Endothelial cell (in vitro differentiated cells): ENCODE results near the gene RHBDF1. TPM values are rescaled to one million over a fixed set of nuclear protein-coding genes. Genes with fewer than 3 reads are reported as not detected.
A peak's percentile ranks its signal among the peaks of the same experiment; 100 is the strongest.

Experiments used
- DNase-seq: peaks from one replicate; pipeline ENCODE4 v3.0.0; 2021; ENCODE audit warnings: low spot score
- H3K27ac Mint-ChIP-seq: one replicate; pipeline ENCODE4 v1.8.0; 2021; ENCODE audit warnings: mixed read lengths, inconsistent platforms; ENCODE audit not compliant: unreplicated experiment
- H3K27me3 Mint-ChIP-seq: one replicate; pipeline ENCODE4 v1.8.0; 2021; ENCODE audit warnings: mild to moderate bottlenecking, moderate library complexity, mixed read lengths, inconsistent platforms; ENCODE audit not compliant: unreplicated experiment
- H3K36me3 Mint-ChIP-seq: one replicate; pipeline ENCODE4 v1.8.0; 2021; ENCODE audit warnings: mild to moderate bottlenecking, low read depth, mixed read lengths, inconsistent platforms; ENCODE audit not compliant: unreplicated experiment
- H3K4me1 Mint-ChIP-seq: one replicate; pipeline ENCODE4 v1.8.0; 2021; ENCODE audit warnings: mild to moderate bottlenecking, mixed read lengths, inconsistent platforms; ENCODE audit not compliant: unreplicated experiment
- H3K4me3 Mint-ChIP-seq: one replicate; pipeline ENCODE4 v1.8.0; 2021; ENCODE audit warnings: mild to moderate bottlenecking, mixed read lengths, inconsistent platforms; ENCODE audit not compliant: unreplicated experiment
- H3K9me3 Mint-ChIP-seq: one replicate; pipeline ENCODE4 v1.8.0; 2021; ENCODE audit warnings: mixed read lengths, inconsistent platforms; ENCODE audit not compliant: unreplicated experiment
- CTCF ChIP-seq: fragments of 200-600 bp; sonication (generic); IDR thresholded peaks from one replicate; pipeline ENCODE4 v1.5.0; 2021; ENCODE audit warnings: antibody characterized with exemption; ENCODE audit not compliant: unreplicated experiment
- total RNA-seq: library from RNA; stranded (reverse); fragmentation: NEBNext Ultra II Directional; extraction: Animal tissue kit (Norgen Biotek cat#: 25700); gene quantifications from one replicate; pipeline ENCODE4 v1.2.1, GENCODE V29; 2021; ENCODE audit not compliant: unreplicated experiment

Gene RHBDF1
- total RNA-seq, 1 donor from 2014 or later: 60.7 TPM

GRCh38 chr16:58491-59439 is 13.7 kb downstream of the RHBDF1 start:
- Mint-ChIP-seq H3K27ac (peak overlapping the region; percentile 72), H3K4me1 (peaks cover 3% of the 10 kb centered on the region), H3K36me3 (peaks cover 38% of the 10 kb centered on the region), H3K9me3 (no peaks in the 10 kb centered on the region), H3K27me3 (peaks cover 16% of the 10 kb centered on the region), H3K4me3 (peak overlapping the region; percentile 82)
- DNase-seq: no peak
- no peak for TF ChIP-seq CTCF

GRCh38 chr16:57711-58110 is 14.7 kb downstream of the RHBDF1 start:
- no peak for TF ChIP-seq CTCF
- Mint-ChIP-seq H3K36me3 (peaks cover 41% of the 10 kb centered on the region), H3K4me1 (peaks cover 8% of the 10 kb centered on the region), H3K9me3 (peaks cover 2% of the 10 kb centered on the region), H3K27me3 (peaks cover 17% of the 10 kb centered on the region), H3K4me3 (peak overlapping the region; percentile 82), H3K27ac (no peak overlapping the region)
- no peak for DNase-seq

- Mint-ChIP-seq H3K9me3 (peaks cover 3% of the 10 kb centered on the region), H3K4me1 (peaks cover 8% of the 10 kb centered on the region), H3K27me3 (peaks cover 17% of the 10 kb centered on the region), H3K27ac (no peak overlapping the region), H3K4me3 (no peak overlapping the region), H3K36me3 (peaks cover 37% of the 10 kb centered on the region)
- no peak for DNase-seq
- no peak for TF ChIP-seq CTCF
Observed at GRCh38 chr16:56231-56927, 16.1 kb downstream of the RHBDF1 start.

GRCh38 chr16:55571-56136 is 16.8 kb downstream of the RHBDF1 start:
- no peak for DNase-seq
- Mint-ChIP-seq H3K27ac (no peak overlapping the region), H3K27me3 (peaks cover 16% of the 10 kb centered on the region), H3K9me3 (peaks cover 3% of the 10 kb centered on the region), H3K36me3 (peaks cover 35% of the 10 kb centered on the region), H3K4me3 (no peak overlapping the region), H3K4me1 (peaks cover 8% of the 10 kb centered on the region)
- TF ChIP-seq CTCF: no peak
